HFFc6 (cell line): ENCODE results near the gene MGAT2. TPM values are rescaled to one million over a fixed set of nuclear protein-coding genes. Genes with fewer than 3 reads are reported as not detected.

Experiments
- DNase-seq: peaks from one replicate; pipeline ENCODE4 v3.0.0-alpha.2; 2018
- H3K27ac Mint-ChIP-seq: 2 replicates; pipeline ENCODE4 v1.8.0; 2020; ENCODE audit warnings: mild to moderate bottlenecking, mixed read lengths
- H3K27me3 Mint-ChIP-seq: 2 replicates; pipeline ENCODE4 v1.8.0; 2021; ENCODE audit warnings: mild to moderate bottlenecking, moderate library complexity, mixed read lengths; ENCODE audit not compliant: insufficient read depth
- H3K36me3 Mint-ChIP-seq: 2 replicates; pipeline ENCODE4 v1.8.0; 2021; ENCODE audit warnings: low read depth, mixed read lengths
- H3K4me1 Mint-ChIP-seq: 2 replicates; pipeline ENCODE4 v1.8.0; 2020; ENCODE audit warnings: low read depth, mixed read lengths
- H3K4me3 Mint-ChIP-seq: 2 replicates; pipeline ENCODE4 v1.8.0; 2020; ENCODE audit warnings: mild to moderate bottlenecking, moderate library complexity, mixed read lengths
- H3K9me3 Mint-ChIP-seq: 2 replicates; pipeline ENCODE4 v1.8.0; 2020; ENCODE audit warnings: mild to moderate bottlenecking, mixed read lengths
- CTCF ChIP-seq: fragments of 200-600 bp; sonication (generic); IDR thresholded peaks from 2 replicates; pipeline ENCODE4 v1.5.0; 2021; ENCODE audit warnings: antibody characterized with exemption, mild to moderate bottlenecking
- long read RNA-seq: library from polyadenylated mRNA; unstranded; transcript quantifications from one replicate; pipeline ENCODE4 v2.0.0, GENCODE V29; 2019
- total RNA-seq, 6 experiments: library from RNA; stranded (reverse); fragmentation: NEBNext Ultra II Directional; extraction: Animal tissue kit (Norgen Biotek cat#: 25700); gene quantifications; 2 replicates in 1 of 6; 3 replicates in 5 of 6; pipeline ENCODE4 v1.2.3, GENCODE V29; 2021

MGAT2 gene
- 10 to 100 TPM; 61.8 to 73.8 (median 64.4) TPM for total RNA-seq
- long read RNA-seq, transcript MGAT2-201 (1 exons, 2,687 nt) = major isoform, 25 of 25 reads
- long read RNA-seq, partial matches to known transcripts = 0 of 25 reads
- long read RNA-seq, other reads (novel, unspliced or antisense) = 0 of 25 reads

DNA sequence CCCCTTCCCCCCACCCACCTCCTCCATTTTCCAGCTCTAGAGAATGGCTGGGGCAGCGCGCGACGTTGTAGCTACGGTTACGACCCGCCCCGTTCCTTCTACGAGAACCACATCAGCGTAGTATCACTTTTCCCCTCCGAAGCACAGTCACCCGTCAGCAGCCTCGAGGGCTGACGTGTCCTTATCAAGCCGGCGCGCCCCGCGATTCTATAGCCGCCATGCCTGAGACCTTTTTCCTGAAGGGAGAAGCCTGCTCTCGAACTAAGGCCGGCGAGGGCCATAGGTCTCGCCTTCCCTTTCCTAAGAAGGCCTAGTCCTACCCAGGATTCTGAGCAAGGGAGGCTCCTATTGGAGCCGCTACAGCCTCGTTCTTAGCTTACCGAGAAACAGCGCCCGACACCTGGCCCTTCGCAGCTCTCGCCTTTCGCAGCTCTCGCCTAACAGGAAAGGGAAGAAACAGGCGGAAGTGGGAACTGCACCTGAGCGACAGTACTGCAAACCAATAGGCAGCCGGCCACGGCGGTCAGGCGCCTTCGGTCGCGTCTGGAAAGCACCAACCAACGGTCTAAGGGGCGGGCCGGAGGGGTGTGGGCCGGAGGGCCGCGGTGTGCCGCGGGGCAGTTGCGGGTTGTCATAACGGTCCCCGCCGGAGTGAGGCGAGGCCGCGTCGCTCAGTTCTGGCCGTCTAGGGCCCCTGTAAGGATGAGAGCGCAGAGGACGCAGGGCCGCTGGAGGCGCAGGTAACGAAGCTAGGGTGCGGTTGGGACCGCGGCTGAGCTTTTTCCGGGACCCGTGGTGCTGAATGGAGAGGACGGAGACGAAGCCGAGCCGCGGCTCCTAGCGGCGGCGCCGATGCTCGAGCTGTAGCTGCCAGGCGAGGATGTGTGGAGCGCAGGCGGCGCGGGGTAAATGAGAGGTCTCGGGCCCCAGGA is at the start of gene MGAT2, which contains the start of gene RPL36AL:
Gene MGAT2 (plus strand): TSS at position 618 of the 932 bp plus-strand sequence. CDS start 470 bp downstream, outside the sequence.
Gene RPL36AL (minus strand): TSS at position 445 of the 932 bp plus-strand sequence. CDS start 1,522 bp downstream, outside the sequence.
- peak; percentile 99 for DNase-seq
- Mint-ChIP-seq H3K9me3 (no peaks in the 10 kb centered on the region), H3K36me3 (peaks cover 36% of the 10 kb centered on the region), H3K4me3 (peak within 1 kb of the TSS; percentile 99), H3K27ac (peak within 1 kb of the TSS; percentile 96), H3K4me1 (peaks cover 61% of the 10 kb centered on the region), H3K27me3 (peaks cover 8% of the 10 kb centered on the region)
- peak; percentile 53 for TF ChIP-seq CTCF

DNA sequence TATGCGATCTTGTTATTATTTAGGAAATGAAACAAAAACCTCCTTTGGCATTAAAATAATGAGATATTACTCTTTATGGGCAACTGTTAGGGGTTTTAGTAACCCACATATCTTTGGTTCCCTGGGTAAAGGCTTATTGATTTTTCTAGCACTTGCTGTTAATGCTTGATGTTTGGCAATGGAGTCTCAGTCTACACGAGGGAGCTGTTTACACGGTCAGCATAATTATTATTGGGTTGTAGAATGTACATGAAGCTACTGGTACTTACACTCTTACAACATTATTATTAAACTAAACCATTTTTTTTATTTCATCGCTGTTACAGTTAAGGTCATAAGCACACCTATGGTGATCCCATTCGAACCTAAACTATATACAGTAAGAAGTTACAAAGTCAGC is 46.6 kb upstream of the MGAT2 start:
- 0 out of 2 replicates have a peak, but pooled peaks cover 13% of the 10 kb centered on the region for H3K4me1 Mint-ChIP-seq
- H3K36me3 Mint-ChIP-seq = peaks cover 50% of the 10 kb centered on the region

GRCh38 chr14:49578141-49578540 is 42.5 kb upstream of the MGAT2 start:
- Mint-ChIP-seq H3K4me3 (no peak overlapping the region), H3K9me3 (no peaks in the 10 kb centered on the region), H3K4me1 (peaks cover 36% of the 10 kb centered on the region), H3K27me3 (peaks cover 2% of the 10 kb centered on the region; the same call in 1 of the 2 replicates), H3K27ac (peak overlapping the region; percentile 44; the same call in 1 of the 2 replicates), H3K36me3 (peaks cover 49% of the 10 kb centered on the region)
- DNase-seq = no peak
- TF ChIP-seq CTCF = no peak

More for the DNA sequence above, 46.6 kb upstream of the MGAT2 start:
- Mint-ChIP-seq H3K4me3 (no peak overlapping the region), H3K27ac (no peak overlapping the region), H3K27me3 (no peaks in the 10 kb centered on the region; the same call in 1 of the 2 replicates), H3K9me3 (no peaks in the 10 kb centered on the region)
- no peak for TF ChIP-seq CTCF
- no peak for DNase-seq

GRCh38 chr14:49579841-49580240 is 40.8 kb upstream of the MGAT2 start:
- H3K27ac Mint-ChIP-seq = peak overlapping the region; percentile 4; the same call in 1 of the 2 replicates

More at GRCh38 chr14:49579841-49580240, 40.8 kb upstream of the MGAT2 start:
- H3K36me3 Mint-ChIP-seq = peaks cover 52% of the 10 kb centered on the region
- no peak overlapping the region for H3K4me3 Mint-ChIP-seq
- H3K4me1 Mint-ChIP-seq = peaks cover 52% of the 10 kb centered on the region
- H3K9me3 Mint-ChIP-seq = peaks cover under 1% of the 10 kb centered on the region; the same call in 1 of the 2 replicates
- no peak for DNase-seq
- peaks cover 5% of the 10 kb centered on the region; the same call in 1 of the 2 replicates for H3K27me3 Mint-ChIP-seq
- no peak for TF ChIP-seq CTCF
